ENCODE data around the gene FKBP5.
"Not testable (repeated sequence)": the region's sequence is repeated elsewhere in the genome, so short reads cannot be mapped to it uniquely, and the experiment has no call there.

FKBP5 gene

GRCh38 chr6:35547676-35548075 is 141.0 kb downstream of the FKBP5 start:
- TF ChIP-seq CTCF (IDR thresholded peaks at IDR 0.05; ENCODE audit: low read depth, low read length) = no peak
- no peak overlapping the region for H3K4me3 ChIP-seq (ENCODE audit: low read depth, low read length)

DNA sequence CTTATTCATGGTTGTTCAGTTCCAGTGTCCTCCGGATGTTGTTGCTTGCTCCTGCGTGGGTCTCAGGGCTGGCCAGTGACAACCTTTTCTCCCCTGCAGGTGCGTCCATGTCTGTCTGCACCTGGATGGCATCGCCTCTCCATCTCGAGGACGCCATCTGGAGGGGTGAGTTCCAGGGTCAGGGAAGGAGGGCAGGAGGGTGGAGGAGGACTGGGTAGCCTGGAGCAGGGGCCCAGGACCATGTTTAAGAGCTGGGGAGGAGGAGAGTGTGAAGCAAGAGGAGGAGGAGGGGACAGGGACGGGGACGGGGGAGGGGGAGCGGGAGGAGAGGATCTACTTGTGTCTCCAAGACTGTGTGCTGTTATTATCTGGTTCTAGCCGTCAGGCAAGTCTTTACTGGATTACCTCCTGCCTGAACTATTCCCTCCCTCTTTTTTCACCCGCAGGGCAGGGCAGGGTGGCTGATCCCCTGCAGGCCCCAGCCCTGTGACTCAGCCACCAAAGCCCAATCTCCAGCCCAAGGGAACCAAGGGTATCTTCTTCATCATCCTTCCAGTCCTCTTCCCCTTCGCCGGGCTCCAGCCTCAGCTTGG is 143.8 kb downstream of the FKBP5 start:
- H3K4me3 ChIP-seq (ENCODE audit: low read depth, low read length) = no peak overlapping the region
- no peak for TF ChIP-seq CTCF (IDR thresholded peaks at IDR 0.05; ENCODE audit: low read depth, low read length)

DNA sequence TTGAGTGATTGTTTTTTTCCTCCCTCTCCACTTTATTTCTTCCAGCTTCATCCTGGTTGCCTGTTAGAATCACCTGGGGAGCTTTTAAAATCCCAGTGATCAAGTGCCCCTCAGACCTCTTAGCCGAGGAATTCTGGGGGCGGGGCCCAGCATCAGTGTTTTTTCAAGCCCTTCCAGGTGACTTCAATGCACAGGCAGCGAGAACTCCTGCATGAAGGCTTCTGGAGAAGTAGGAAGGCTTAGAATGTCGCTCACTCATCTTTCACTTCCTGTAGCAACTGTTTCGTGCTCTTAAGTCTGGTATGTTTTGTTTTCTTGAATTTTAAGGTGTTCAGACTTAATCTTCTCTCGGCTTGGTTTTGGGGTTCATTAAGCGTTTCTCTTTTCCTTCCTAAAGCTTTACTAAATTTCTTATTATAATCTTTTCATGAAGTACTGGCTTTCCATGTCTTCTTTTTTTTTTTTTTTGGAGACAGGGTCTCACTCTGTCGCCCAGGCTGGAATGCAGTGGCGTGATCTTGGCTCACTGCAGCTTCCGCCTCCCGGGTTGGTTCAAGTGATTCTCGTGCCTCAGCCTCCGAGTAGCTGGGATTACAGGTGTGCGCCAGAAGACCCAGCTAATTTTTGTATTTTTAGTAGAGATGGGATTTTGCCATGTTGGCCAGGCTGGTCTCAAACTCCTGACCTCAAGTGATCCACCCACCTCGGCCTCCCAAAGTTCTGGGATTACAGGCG is 145.1 kb downstream of the FKBP5 start:
- TF ChIP-seq CTCF (IDR thresholded peaks at IDR 0.05; ENCODE audit: low read depth, low read length) = no peak

DNA sequence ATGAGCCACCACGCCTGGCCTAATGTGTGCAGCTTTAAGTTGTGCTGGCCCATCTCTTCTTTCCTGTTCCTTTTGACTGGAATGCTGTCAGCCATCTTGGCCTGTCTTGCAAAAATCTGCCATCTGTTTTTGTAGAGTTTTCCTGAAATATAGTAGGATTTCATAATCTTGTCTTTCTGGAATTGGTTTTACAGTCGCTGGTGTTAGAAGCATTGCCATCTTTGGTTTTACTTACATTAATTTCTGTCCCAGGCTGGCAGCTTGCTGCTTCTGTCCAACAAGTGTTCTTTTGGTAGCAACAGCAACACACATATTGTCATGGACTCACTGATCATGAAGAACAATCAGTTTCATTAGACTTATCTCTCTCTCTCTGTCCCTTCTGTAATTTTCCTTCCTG is 146.9 kb downstream of the FKBP5 start:
- no peak for TF ChIP-seq CTCF (IDR thresholded peaks at IDR 0.05; ENCODE audit: low read depth, low read length)
- H3K4me3 ChIP-seq (ENCODE audit: low read depth, low read length) = no peak overlapping the region

More for the DNA sequence above, 145.1 kb downstream of the FKBP5 start:
- no peak overlapping the region for H3K4me3 ChIP-seq (ENCODE audit: low read depth, low read length)

- H3K4me3 ChIP-seq (ENCODE audit: low read depth, low read length) = no peak overlapping the region
- no peak for TF ChIP-seq CTCF (IDR thresholded peaks at IDR 0.05; ENCODE audit: low read depth, low read length)
Observed at GRCh38 chr6:35539223-35539622, 149.5 kb downstream of the FKBP5 start.

GRCh38 chr6:35535847-35536246 is 152.9 kb downstream of the FKBP5 start:
- H3K4me3 ChIP-seq (ENCODE audit: low read depth, low read length) = not testable (repeated sequence)

DNA sequence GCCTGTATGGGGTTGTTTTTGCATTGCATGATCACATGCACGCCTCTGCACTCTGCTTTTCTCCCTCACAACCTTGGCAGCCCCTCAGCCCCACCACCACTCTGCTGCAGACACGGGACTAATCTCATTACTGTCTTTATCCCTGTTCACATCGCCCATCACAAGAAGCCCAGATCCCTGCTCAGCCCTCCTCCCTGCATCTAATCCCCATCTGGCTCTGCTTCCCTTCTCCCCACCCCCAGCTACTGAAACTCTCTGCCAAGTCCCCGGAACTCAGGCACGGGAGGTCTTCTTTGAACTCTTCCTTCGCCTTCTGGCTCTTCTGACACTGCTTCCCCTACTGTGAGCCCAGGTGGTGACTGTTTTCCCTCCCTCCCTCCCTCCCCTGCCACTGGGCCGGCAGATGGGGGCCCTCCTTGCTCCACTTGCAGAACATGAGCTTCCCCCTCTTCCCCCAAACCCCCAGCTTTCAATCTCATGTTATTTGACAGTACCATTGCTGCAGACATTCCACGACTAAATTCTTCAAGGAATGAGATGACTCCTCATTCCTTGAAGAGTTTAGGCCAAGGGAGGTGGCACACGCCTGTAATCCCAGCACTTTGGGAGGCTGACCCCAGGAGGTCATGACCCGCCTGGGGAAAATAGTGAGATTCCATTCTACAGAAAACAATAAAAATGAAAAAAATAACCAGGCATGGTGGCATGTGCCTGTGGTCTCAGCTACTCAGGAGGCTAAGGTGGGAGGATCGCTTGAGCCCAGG is 154.1 kb downstream of the FKBP5 start:
- H3K4me3 ChIP-seq (ENCODE audit: low read depth, low read length) = no peak overlapping the region

More for the DNA sequence above, 154.1 kb downstream of the FKBP5 start:
- TF ChIP-seq CTCF (IDR thresholded peaks at IDR 0.05; ENCODE audit: low read depth, low read length) = no peak

Measured in WI38 (cell line).